Fibroblast of villous mesenchyme (primary cell): ENCODE data around the gene PKD1L1. TPM values are rescaled to one million over a fixed set of nuclear protein-coding genes. Genes with fewer than 3 reads are reported as not detected.
A peak's percentile ranks its signal among the peaks of the same experiment; 100 is the strongest.

Experiments
- DNase-seq: peaks from one replicate; pipeline ENCODE4 v3.0.0-alpha.2; 2010; ENCODE audit warnings: low read depth
- H3K4me3 ChIP-seq: 2 replicates; pipeline ENCODE4 v1.5.1; 2011; ENCODE audit warnings: low read depth, mild to moderate bottlenecking, low read length
- total RNA-seq: library from RNA; depleted of rRNA; stranded (reverse); fragments of >200 nt; gene quantifications from 2 replicates; pipeline ENCODE4 v1.2.3, GENCODE V29; 2012
- TF ChIP-seq, protein P1 (sequence below): IDR thresholded peaks from 2 replicates; pipeline ENCODE4 v1.5.1; 2012; ENCODE audit warnings: low read depth, mild to moderate bottlenecking, low read length; ENCODE audit not compliant: insufficient read depth

Gene PKD1L1
- total RNA-seq, 1 donor = 0.43 TPM

DNA sequence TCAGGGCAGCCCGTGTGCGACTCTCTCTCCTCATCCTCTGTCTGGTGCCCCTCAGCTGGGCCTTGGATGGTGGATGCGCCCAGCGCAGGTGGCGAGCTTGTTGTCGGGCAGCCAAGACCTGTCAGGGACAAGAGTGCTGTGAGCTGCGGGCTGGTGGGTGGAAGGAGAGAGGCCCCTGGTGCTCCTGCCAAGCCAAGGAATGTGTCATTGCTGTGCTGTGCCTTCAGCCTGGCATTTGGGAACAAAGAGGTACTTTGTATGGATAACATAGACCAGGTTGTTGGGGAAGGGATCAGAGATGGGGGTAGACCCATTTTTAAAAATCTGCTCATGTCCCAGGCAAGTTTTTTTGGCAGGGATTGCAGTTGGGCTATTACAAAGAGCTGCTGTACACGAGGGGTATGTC is 120.9 kb downstream of the PKD1L1 start:
- no peak overlapping the region for H3K4me3 ChIP-seq
- TF ChIP-seq, protein P1, sequence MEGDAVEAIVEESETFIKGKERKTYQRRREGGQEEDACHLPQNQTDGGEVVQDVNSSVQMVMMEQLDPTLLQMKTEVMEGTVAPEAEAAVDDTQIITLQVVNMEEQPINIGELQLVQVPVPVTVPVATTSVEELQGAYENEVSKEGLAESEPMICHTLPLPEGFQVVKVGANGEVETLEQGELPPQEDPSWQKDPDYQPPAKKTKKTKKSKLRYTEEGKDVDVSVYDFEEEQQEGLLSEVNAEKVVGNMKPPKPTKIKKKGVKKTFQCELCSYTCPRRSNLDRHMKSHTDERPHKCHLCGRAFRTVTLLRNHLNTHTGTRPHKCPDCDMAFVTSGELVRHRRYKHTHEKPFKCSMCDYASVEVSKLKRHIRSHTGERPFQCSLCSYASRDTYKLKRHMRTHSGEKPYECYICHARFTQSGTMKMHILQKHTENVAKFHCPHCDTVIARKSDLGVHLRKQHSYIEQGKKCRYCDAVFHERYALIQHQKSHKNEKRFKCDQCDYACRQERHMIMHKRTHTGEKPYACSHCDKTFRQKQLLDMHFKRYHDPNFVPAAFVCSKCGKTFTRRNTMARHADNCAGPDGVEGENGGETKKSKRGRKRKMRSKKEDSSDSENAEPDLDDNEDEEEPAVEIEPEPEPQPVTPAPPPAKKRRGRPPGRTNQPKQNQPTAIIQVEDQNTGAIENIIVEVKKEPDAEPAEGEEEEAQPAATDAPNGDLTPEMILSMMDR = no peak
- DNase-seq = no peak

DNA sequence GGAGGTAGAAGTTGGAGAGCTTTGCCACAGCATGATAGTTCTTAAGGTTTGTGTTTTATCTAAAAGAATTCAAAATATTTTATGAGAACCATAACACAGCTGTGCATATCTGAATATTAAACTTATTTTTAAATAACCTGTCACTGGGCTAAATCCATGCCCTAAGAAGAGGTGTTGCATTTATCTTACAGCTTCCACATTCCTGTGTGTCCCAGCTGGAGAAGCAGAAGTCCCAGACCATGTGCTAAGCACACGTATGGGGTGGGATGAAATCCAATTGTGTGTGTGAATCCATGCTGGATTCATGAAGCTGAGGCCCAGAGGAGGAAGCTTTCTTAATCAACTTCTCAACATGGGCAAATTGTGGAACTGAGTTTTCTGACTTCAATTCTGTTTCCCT is 121.5 kb downstream of the PKD1L1 start:
- TF ChIP-seq, protein P1 = no peak
- no peak overlapping the region for H3K4me3 ChIP-seq
- DNase-seq = peak; percentile 44

DNA sequence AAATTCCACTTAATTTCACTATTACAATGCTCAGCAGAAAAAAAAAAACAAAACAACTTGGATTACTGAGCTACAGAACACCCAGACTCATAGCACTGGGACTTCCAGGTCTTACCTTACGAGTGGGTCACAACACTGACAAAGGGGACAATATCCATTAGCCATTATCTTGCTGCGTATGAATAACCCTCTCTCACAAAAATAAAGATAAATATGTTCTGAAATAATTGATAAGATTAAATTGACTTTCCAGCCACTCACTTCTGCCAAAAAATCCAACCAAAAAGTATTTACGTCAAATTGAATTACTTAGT is 128.7 kb downstream of the PKD1L1 start:
- no peak for DNase-seq
- H3K4me3 ChIP-seq = no peak overlapping the region
- TF ChIP-seq, protein P1 = no peak

DNA sequence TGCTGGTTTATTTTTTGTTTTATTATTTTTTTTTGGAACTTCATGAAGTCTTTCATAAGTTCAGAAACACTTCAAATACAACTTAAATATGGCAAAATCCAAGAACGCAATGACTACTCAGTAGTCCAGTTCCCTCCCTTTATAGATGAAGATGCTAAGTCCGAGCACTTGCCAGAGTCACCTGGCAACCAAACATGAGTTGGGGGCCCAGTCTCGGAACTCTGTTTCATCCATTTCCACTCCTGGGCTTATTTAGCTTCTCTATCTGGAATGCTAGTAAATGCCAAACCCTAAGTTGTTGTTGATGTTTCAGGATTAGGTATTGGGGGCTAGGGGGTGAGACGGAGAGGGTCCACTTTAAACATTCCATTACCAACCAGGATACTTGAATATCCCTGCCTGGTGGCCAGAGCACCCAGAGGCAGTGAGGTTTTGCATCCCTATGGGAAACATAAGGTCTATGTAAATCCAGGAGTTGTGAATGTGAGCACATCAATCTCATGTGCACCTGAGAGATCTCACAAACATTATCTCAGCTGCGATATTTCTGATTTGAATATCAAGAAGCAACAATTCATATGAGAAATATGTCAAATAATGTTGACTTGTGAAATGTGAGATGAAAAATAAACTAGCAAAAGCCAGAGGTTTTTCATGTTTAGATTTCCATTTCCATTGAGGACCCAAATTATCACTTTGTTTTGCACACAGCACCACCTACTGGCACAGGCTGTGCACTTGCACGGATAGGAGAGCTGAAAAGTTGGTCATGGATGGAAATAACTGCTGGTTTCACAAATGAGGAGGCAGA is 129.3 kb downstream of the PKD1L1 start:
- DNase-seq = peak; percentile 86
- no peak overlapping the region for H3K4me3 ChIP-seq
- TF ChIP-seq, protein P1 = peak; percentile 96

DNA sequence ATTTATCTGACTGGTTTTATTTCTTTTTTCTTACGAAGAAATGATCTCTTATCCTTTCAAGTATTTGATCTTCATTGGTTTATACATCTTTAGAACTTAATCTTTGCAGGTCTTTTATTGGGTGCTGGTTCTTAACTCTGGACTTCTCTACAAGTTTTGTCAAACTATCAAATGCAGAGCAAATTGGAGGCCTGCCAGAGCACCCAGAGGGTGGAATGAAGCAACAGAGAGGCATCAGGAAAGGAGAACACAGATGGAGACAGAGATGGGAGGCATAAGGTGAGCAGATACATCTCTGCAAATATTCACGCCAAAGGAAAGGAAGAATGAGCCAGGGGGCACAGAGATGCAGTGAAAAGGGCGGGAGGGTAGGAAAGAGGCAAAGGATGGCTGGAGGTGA is 130.3 kb downstream of the PKD1L1 start:
- DNase-seq = peak; percentile 67

DNA sequence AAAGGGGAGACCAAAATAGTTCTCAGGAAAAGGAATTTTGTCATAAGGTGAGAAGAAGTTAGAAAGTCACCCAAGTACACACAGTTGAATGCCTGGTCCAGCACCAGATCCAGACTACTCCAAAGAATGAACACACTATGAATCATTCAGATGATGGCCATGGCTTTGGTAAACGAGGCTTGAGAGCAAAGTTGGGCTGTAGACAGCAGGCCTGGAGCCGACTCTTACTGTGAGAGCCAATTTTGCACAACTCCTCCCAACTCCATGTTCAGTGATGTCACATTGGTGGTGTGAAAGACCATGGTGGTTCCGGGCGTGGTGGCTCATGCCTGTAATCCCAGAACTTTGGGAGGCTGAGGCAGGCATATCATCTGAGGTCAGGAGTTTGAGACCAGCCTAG is 131.6 kb downstream of the PKD1L1 start:
- DNase-seq = no peak
- TF ChIP-seq, protein P1 = no peak
- H3K4me3 ChIP-seq = no peak overlapping the region

More for the DNA sequence above, 130.3 kb downstream of the PKD1L1 start:
- H3K4me3 ChIP-seq = no peak overlapping the region
- TF ChIP-seq, protein P1 = no peak

DNA sequence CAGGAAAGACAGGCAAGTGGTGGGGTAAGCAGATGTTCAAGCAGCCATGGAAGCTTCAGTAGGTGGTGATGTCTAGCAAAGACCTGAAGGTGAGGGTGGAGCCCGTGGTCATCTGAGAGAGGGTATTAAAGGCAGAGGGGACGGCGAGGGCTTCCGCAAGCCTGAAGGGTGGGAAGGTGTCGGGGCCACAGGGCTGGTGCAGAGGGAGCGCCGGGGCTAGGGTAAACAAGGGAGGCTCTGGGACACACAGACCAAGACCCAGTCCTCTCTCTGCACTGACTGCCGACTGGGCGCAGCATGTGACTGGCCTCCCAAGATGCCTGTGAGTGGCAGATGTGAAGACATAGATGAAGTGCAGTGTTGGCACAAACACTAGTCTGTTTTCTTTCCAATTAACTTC is 132.4 kb downstream of the PKD1L1 start:
- H3K4me3 ChIP-seq = no peak overlapping the region
- no peak for DNase-seq

More for the DNA sequence above, 132.4 kb downstream of the PKD1L1 start:
- TF ChIP-seq, protein P1 = no peak
